ENCODE results near the gene ANKRD12. TPM values are rescaled to one million over a fixed set of nuclear protein-coding genes. Genes with fewer than 3 reads are reported as not detected.

ANKRD12 gene
- total and polyA plus RNA-seq, 2 of the 4 experiments (the other 2 are of a cell fraction): 2.6 to 12.9 TPM

- no peak overlapping the region for H4K8ac ChIP-seq (ENCODE audit: low read depth in 2 of 2, low read length in 2 of 2)
- intact Hi-C loops (cut with micrococcal nuclease) (no loop called here), in situ Hi-C loops (cut with MboI; ENCODE audit: low sequenced_read_pairs) (no loop called here), dilution Hi-C loops (cut with HindIII; ENCODE audit: low sequenced_read_pairs, unreplicated experiment) (no loop called here)
- no CpG with 5 or more reads among the region's 2 CpGs for WGBS, 2 experiments (ENCODE audit: extremely low coverage in 2 of 2, insufficient read length in 1 of 2)
- TF ChIP-seq SMC3 (IDR thresholded peaks at IDR 0.05; ENCODE audit: low read depth, low read length) (no peak), CHD1 (IDR thresholded peaks at IDR 0.05; ENCODE audit: low read depth, low read length) (no peak)
- no peak overlapping the region for H4K91ac ChIP-seq (ENCODE audit: insufficient read depth, low read depth, low read length)
- no peak overlapping the region for H3K14ac ChIP-seq (replicated peaks; ENCODE audit: low read depth, low read length)
- H3K27me3 ChIP-seq (ENCODE audit: control insufficient read depth, insufficient read depth, low read length): no peaks in the 10 kb centered on the region
- ATAC-seq (ENCODE audit: low read depth) (no peak), DNase-seq (no peak)
- H2BK5ac ChIP-seq (ENCODE audit: low read depth, low read length, poor library complexity, severe bottlenecking): no peak overlapping the region
- ChIA-PET POLR2A (ENCODE audit: unreplicated experiment) (no interaction called here), CTCF (no interaction called here)
- peaks cover 28% of the 10 kb centered on the region for H3K36me3 ChIP-seq (ENCODE audit: control insufficient read depth, insufficient read depth, low read length)
- H2BK120ac ChIP-seq (ENCODE audit: low read depth, low read length): no peak overlapping the region
- H3K4me2 ChIP-seq (ENCODE audit: low read depth, low read length): no peak overlapping the region
- no peak overlapping the region for H3K4me3 ChIP-seq (ENCODE audit: insufficient read depth, low read depth, low read length)
- H3K9me3 ChIP-seq (ENCODE audit: control insufficient read depth, insufficient read depth, low read length): peaks cover under 1% of the 10 kb centered on the region
- no peak overlapping the region for H2AK5ac ChIP-seq (ENCODE audit: low read depth, low read length)
- no peak overlapping the region for H3K18ac ChIP-seq (ENCODE audit: low read depth, low read length)
- H3K79me1 ChIP-seq (ENCODE audit: low read depth in 1 of 2, low read length in 2 of 2): peaks cover 19 to 20% of the 10 kb centered on the region in 2 experiments
- H3K23ac ChIP-seq (ENCODE audit: low read depth, low read length): no peak overlapping the region
- no peak overlapping the region for H2BK15ac ChIP-seq (ENCODE audit: low read depth, low read length)
- H3K27ac ChIP-seq (ENCODE audit: insufficient read depth, low read length): no peak overlapping the region
- H4K5ac ChIP-seq (ENCODE audit: low read depth, low read length): no peak overlapping the region
- H2BK20ac ChIP-seq (ENCODE audit: low read depth, low read length): no peak overlapping the region
- H2AK9ac ChIP-seq (replicated peaks; ENCODE audit: low read depth, low read length, poor library complexity): no peak overlapping the region
- peaks cover 6% of the 10 kb centered on the region; the same call in 1 of the 2 replicates for H3K9me1 ChIP-seq (ENCODE audit: insufficient read depth, low read length)
- H3K4me1 ChIP-seq (ENCODE audit: control insufficient read depth, insufficient read depth, low read length): no peaks in the 10 kb centered on the region
- no TSS peak for BruUV-seq (replicated peaks)
- no peak overlapping the region for H2AFZ ChIP-seq (replicated peaks; ENCODE audit: low read length, poor library complexity)
- H3K4ac ChIP-seq (ENCODE audit: low read depth, low read length): no peak overlapping the region
- H4K20me1 ChIP-seq (ENCODE audit: insufficient read depth, low read length): no peaks in the 10 kb centered on the region
- no peak overlapping the region for H3K9ac ChIP-seq (ENCODE audit: low read depth, low read length)
- no peak overlapping the region for H3K56ac ChIP-seq (ENCODE audit: extremely low read depth, insufficient read depth, low read length)
Observed at GRCh38 chr18:9237981-9238380, 101.4 kb downstream of the ANKRD12 start.
